Mucosa of descending colon (tissue), 3 donors: Measurements from ENCODE around the gene MARCHF2. TPM values are rescaled to one million over a fixed set of nuclear protein-coding genes. Genes with fewer than 3 reads are reported as not detected.

Experiments
- ATAC-seq: fragments of 200-7000 bp; cut with Tn5 transposase; one replicate; pipeline ENCODE4 v1.9.1; 2020; ENCODE audit warnings: mild to moderate bottlenecking, moderate library complexity
- DNase-seq, 3 donors: peaks; one replicate each; pipeline ENCODE4 v3.0.0-alpha.2; 2020
- H3K36me3 ChIP-seq: fragments of 200-600 bp; one replicate; pipeline ENCODE4 v1.8.0; 2021; ENCODE audit warnings: low read depth, mild to moderate bottlenecking
- H3K4me1 ChIP-seq: fragments of 200-600 bp; one replicate; pipeline ENCODE4 v1.8.0; 2021; ENCODE audit warnings: low read depth, mild to moderate bottlenecking
- H3K4me3 ChIP-seq: fragments of 200-600 bp; one replicate; pipeline ENCODE4 v1.8.0; 2021; ENCODE audit warnings: mild to moderate bottlenecking
- H3K9me3 ChIP-seq: fragments of 200-600 bp; one replicate; pipeline ENCODE4 v1.8.0; 2021; ENCODE audit warnings: mild to moderate bottlenecking
- CTCF ChIP-seq: fragments of 200-600 bp; IDR thresholded peaks from one replicate; pipeline ENCODE4 v1.8.0; 2022; ENCODE audit warnings: antibody characterized with exemption, mild to moderate bottlenecking
- intact Hi-C, 2 donors: fragments of 100-400 bp; cut with DNase I in 1 of 2; cut with micrococcal nuclease in 1 of 2; formaldehyde crosslinking; loops; one replicate each; pipeline versions ENCODE4 v1.11.0 to v1.11.1; 2022; cut with DNase I, micrococcal nuclease
- total RNA-seq, 3 donors: library from RNA; stranded (reverse); fragmentation: NEBNext Ultra II Directional in 2 of 3; extraction: Animal tissue kit (Norgen Biotek cat#: 25700) in 2 of 3; gene quantifications; one replicate each; pipeline versions ENCODE4 v1.2.1 to v1.2.4, GENCODE V29; 2021 to 2023
- donor health status: DM: no; HTN: no; CAD: no; lungs with moderate emphysema.
- donor health status: DM: no; HTN: no; CAD: no.
- donor health status: DM: no; HTN: yes; CAD: no.

MARCHF2 gene
- total RNA-seq, 3 donors from 2014 or later = 27.2 to 62.0 (median 33.8) TPM

- ATAC-seq = no peak
- Histone ChIP-seq H3K4me1 (no peaks in the 10 kb centered on the region), H3K9me3 (no peaks in the 10 kb centered on the region), H3K4me3 (no peak overlapping the region), H3K36me3 (peaks cover 5% of the 10 kb centered on the region)
- TF ChIP-seq CTCF = no peak
- DNase-seq = no peak
- intact Hi-C loops = no loop called here
Observed at GRCh38 chr19:8478598-8478997, 65.5 kb downstream of the MARCHF2 start.

GRCh38 chr19:8481201-8481600, 68.1 kb downstream of the MARCHF2 start:
- no peak for TF ChIP-seq CTCF
- ATAC-seq (no peak), DNase-seq (no peak)
- intact Hi-C loops = loop anchor here in 1 of 2 donors (10.0 kb wide), 1 partner anchor 126 kb away; no protein-coding TSS in a partner anchor
- H3K36me3 ChIP-seq = peaks cover 10% of the 10 kb centered on the region
- no peaks in the 10 kb centered on the region for H3K4me1 ChIP-seq
- H3K9me3 ChIP-seq = no peaks in the 10 kb centered on the region
- H3K4me3 ChIP-seq = no peak overlapping the region

GRCh38 chr19:8481616-8482015, 68.5 kb downstream of the MARCHF2 start:
- DNase-seq (no peak), ATAC-seq (no peak)
- Histone ChIP-seq H3K36me3 (peaks cover 14% of the 10 kb centered on the region), H3K9me3 (no peaks in the 10 kb centered on the region), H3K4me3 (no peak overlapping the region), H3K4me1 (no peaks in the 10 kb centered on the region)
- TF ChIP-seq CTCF = no peak
- intact Hi-C loops = loop anchor here in 1 of 2 donors (10.0 kb wide), 1 partner anchor 127 kb away; no protein-coding TSS in a partner anchor

GRCh38 chr19:8482696-8483095, 69.6 kb downstream of the MARCHF2 start:
- no peak for DNase-seq
- intact Hi-C loops = loop anchor here in 1 of 2 donors (10.0 kb wide), 1 partner anchor 128 kb away; no protein-coding TSS in a partner anchor

GRCh38 chr19:8483165-8483564, 70.1 kb downstream of the MARCHF2 start:
- DNase-seq = no peak
- Histone ChIP-seq H3K4me3 (no peak overlapping the region), H3K9me3 (no peaks in the 10 kb centered on the region), H3K36me3 (peaks cover 20% of the 10 kb centered on the region), H3K4me1 (no peaks in the 10 kb centered on the region)
- intact Hi-C loops = loop anchor here in 1 of 2 donors (10.0 kb wide), 1 partner anchor 128 kb away; no protein-coding TSS in a partner anchor
- TF ChIP-seq CTCF = no peak
- no peak for ATAC-seq

More at GRCh38 chr19:8482696-8483095, 69.6 kb downstream of the MARCHF2 start:
- Histone ChIP-seq H3K36me3 (peaks cover 20% of the 10 kb centered on the region), H3K9me3 (no peaks in the 10 kb centered on the region), H3K4me3 (no peak overlapping the region), H3K4me1 (no peaks in the 10 kb centered on the region)
- no peak for TF ChIP-seq CTCF
- ATAC-seq = no peak
